Keratinocyte (primary cell): ENCODE data around the gene DPYSL5. TPM values are rescaled to one million over a fixed set of nuclear protein-coding genes. Genes with fewer than 3 reads are reported as not detected.

Experiments
- DNase-seq: peaks from one replicate; pipeline ENCODE4 v3.0.0-alpha.2; 2011; ENCODE audit warnings: low read depth, missing footprints, low spot score
- FAIRE-seq: peaks from 2 replicates; lab custom pipeline; 2011; peaks lifted over from hg19 to GRCh38; lab: Jason Lieb, UNC
- H2AFZ ChIP-seq: 2 replicates; pipeline ENCODE4 v1.6.0; 2012; ENCODE audit warnings: low read length, control low read depth, inconsistent platforms; ENCODE audit not compliant: control insufficient read depth
- H3K27ac ChIP-seq: 2 replicates; pipeline ENCODE4 v1.5.1; 2011; ENCODE audit warnings: low read length; ENCODE audit not compliant: control insufficient read depth, insufficient read depth
- H3K27me3 ChIP-seq: 3 replicates; pipeline ENCODE4 v1.6.0; 2011; ENCODE audit warnings: low read length; ENCODE audit not compliant: control insufficient read depth, insufficient read depth; ENCODE audit errors: extremely low read depth
- H3K36me3 ChIP-seq, 2 experiments: 2 replicates in 1 of 2; 3 replicates in 1 of 2; pipeline ENCODE4 v1.5.1; 2011; ENCODE audit warnings: low read length in 2 of 2, mild to moderate bottlenecking in 1 of 2; ENCODE audit not compliant: control insufficient read depth in 2 of 2, insufficient read depth in 2 of 2; ENCODE audit errors: extremely low read depth in 1 of 2
- H3K4me1 ChIP-seq: 3 replicates; pipeline ENCODE4 v1.5.1; 2011; ENCODE audit warnings: low read length; ENCODE audit not compliant: control insufficient read depth, insufficient read depth; ENCODE audit errors: extremely low read depth
- H3K4me2 ChIP-seq: 3 replicates; pipeline ENCODE4 v1.6.0; 2011; ENCODE audit warnings: low read depth, low read length; ENCODE audit not compliant: control insufficient read depth, insufficient read depth; ENCODE audit errors: extremely low read depth
- H3K4me3 ChIP-seq, 3 experiments: fragments of 200-600 bp in 1 of 3; sonication (generic) in 1 of 3; 2 replicates in 2 of 3; 3 replicates in 1 of 3; pipeline ENCODE4 v1.5.1; 2011 to 2016; ENCODE audit warnings: low read length in 3 of 3, mild to moderate bottlenecking in 3 of 3, control low read depth in 2 of 3, inconsistent platforms in 1 of 3, low read depth in 1 of 3, mixed read lengths in 1 of 3, mixed run types in 1 of 3, moderate library complexity in 1 of 3; ENCODE audit not compliant: control insufficient read depth in 2 of 3, insufficient read depth in 2 of 3; ENCODE audit errors: extremely low read depth in 1 of 3
- H3K79me2 ChIP-seq: 2 replicates; pipeline ENCODE4 v1.6.0; 2012; ENCODE audit warnings: low read length; ENCODE audit not compliant: control insufficient read depth, insufficient read depth
- H3K9ac ChIP-seq: 3 replicates; pipeline ENCODE4 v1.6.0; 2011; ENCODE audit warnings: low read length; ENCODE audit not compliant: control insufficient read depth, insufficient read depth; ENCODE audit errors: extremely low read depth
- H3K9me1 ChIP-seq: 3 replicates; pipeline ENCODE4 v1.6.0; 2011; ENCODE audit warnings: low read length; ENCODE audit not compliant: control insufficient read depth, insufficient read depth; ENCODE audit errors: extremely low read depth
- H3K9me3 ChIP-seq: 2 replicates; pipeline ENCODE4 v1.5.1; 2012; ENCODE audit warnings: low read depth, low read length; ENCODE audit not compliant: control insufficient read depth
- H4K20me1 ChIP-seq: 3 replicates; pipeline ENCODE4 v1.6.0; 2011; ENCODE audit warnings: low read length; ENCODE audit not compliant: control insufficient read depth, insufficient read depth; ENCODE audit errors: extremely low read depth
- EZH2 ChIP-seq: IDR thresholded peaks from one replicate; pipeline ENCODE4 v1.6.1; 2012; ENCODE audit warnings: inconsistent platforms, mild to moderate bottlenecking, low read length, moderate library complexity
- dilution Hi-C: fragments of 300-500 bp; cut with MboI; formaldehyde crosslinking; loops from one replicate; pipeline ENCODE4 v1.7.0; 2020; ENCODE audit warnings: low sequenced_read_pairs; ENCODE audit not compliant: extremely low pct_ligation_motif_present
- polyA plus RNA-seq, 5 experiments: library from polyadenylated mRNA; depleted of rRNA in 3 of 5; stranded (reverse) in 3 of 5; stranded (forward) in 1 of 5; unstranded in 1 of 5; fragments of >200 nt; gene quantifications; 1 replicate in 1 of 5; 2 replicates in 3 of 5; 3 replicates in 1 of 5; pipeline versions ENCODE4 v1.2.1 to v1.2.3, GENCODE V29; 2011 to 2012; ENCODE audit warnings: missing spikeins in 2 of 5, low read depth in 1 of 5, low replicate concordance in 1 of 5
- TF ChIP-seq, protein P1 (sequence below), 3 experiments: IDR thresholded peaks in 1 of 3; conservative IDR thresholded peaks in 1 of 3; optimal IDR thresholded peaks in 1 of 3; 2 replicates in 2 of 3; 3 replicates in 1 of 3; pipeline versions ENCODE3 to v1.5.1; 2011; ENCODE audit warnings: low read length in 3 of 3, mild to moderate bottlenecking in 3 of 3, moderate library complexity in 2 of 3, control low read depth in 1 of 3, inconsistent platforms in 1 of 3; ENCODE audit not compliant: insufficient read depth in 2 of 3; ENCODE audit errors: extremely low read depth in 1 of 3

DPYSL5 gene
- polyA plus RNA-seq, 1 donor (not counting 4 experiments of a cell fraction or from before 2014, with no cell fraction given): not detected

DNA sequence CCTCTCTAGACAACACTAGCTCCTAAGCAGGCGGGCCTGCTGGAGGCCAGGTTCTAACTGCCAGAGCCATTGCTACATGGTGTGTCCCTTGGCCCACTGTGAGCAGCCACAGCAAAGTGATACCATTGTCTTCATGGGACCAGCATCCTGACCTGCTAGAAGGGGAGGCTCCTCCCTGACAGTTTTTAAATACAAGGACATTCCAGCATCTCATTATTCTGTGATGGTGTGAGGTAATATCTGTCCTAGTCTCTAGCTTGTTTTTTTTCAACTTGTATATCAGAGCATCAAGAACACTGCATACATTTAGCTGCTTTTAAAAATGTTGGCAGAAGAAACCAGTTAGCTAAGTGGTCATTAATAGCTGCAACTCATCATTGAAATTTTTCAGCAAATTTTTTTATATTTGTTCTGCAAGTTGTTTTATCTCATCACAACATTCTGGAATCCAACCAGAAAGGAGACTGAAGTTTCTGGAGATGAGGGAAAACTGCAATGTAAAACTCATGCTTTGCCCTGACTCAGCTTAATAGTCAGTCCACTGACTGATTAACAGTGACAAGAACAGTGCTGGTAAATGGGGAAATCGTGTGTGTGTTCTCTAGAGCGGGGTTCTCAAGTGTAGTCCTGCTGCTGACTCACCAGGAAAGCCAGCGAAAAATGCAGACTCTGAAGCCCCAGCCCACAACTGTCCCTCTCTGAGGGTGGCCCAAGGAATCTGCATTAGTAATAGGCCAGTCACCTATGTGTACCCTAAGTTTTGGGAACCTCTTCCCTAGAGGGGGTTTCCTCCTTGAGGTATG is 140.3 kb downstream of the DPYSL5 start:
- Histone ChIP-seq H3K79me2 (no peaks in the 10 kb centered on the region), H3K4me1 (no peaks in the 10 kb centered on the region), H3K36me3 (peaks cover 0 to 2% of the 10 kb centered on the region in 2 experiments), H3K27me3 (no peaks in the 10 kb centered on the region), H4K20me1 (no peaks in the 10 kb centered on the region), H3K9me3 (no peaks in the 10 kb centered on the region), H2AFZ (no peak overlapping the region), H3K4me2 (no peak overlapping the region), H3K4me3 (no peak overlapping the region), H3K9me1 (no peaks in the 10 kb centered on the region), H3K27ac (no peak overlapping the region), H3K9ac (no peak overlapping the region)
- dilution Hi-C loops: no loop called here
- TF ChIP-seq, protein P1, sequence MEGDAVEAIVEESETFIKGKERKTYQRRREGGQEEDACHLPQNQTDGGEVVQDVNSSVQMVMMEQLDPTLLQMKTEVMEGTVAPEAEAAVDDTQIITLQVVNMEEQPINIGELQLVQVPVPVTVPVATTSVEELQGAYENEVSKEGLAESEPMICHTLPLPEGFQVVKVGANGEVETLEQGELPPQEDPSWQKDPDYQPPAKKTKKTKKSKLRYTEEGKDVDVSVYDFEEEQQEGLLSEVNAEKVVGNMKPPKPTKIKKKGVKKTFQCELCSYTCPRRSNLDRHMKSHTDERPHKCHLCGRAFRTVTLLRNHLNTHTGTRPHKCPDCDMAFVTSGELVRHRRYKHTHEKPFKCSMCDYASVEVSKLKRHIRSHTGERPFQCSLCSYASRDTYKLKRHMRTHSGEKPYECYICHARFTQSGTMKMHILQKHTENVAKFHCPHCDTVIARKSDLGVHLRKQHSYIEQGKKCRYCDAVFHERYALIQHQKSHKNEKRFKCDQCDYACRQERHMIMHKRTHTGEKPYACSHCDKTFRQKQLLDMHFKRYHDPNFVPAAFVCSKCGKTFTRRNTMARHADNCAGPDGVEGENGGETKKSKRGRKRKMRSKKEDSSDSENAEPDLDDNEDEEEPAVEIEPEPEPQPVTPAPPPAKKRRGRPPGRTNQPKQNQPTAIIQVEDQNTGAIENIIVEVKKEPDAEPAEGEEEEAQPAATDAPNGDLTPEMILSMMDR (optimal IDR thresholded peaks at IDR 0.05 in 1 of 3, IDR thresholded peaks at IDR 0.05 in 1 of 3, conservative IDR thresholded peaks at IDR 0.05 in 1 of 3; ENCODE audit: extremely low read depth in 1 of 3, insufficient read depth in 2 of 3, low read length in 3 of 3): no peak
- TF ChIP-seq EZH2: no peak
- DNase-seq (no peak), FAIRE-seq (no peak)

DNA sequence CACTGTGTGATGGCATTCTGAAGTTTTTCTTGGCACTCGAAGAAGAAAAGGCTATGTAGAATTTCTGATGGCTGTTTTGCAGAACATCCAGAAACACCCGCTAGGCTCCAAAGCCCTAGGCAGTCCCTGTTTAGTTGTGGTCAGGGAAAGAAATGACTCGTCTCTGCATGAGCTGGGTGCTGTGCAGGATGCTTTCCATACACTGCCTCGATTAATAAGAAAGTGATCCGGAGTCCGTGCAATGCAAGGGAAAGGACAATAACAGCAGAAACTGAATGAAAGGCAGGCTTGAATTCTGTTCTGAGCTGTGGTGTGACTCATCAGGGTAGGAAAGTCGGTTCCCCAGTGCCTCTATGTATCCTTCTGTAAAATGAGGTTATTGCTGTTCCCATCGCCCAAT is 141.2 kb downstream of the DPYSL5 start:
- no peaks in the 10 kb centered on the region for H3K27me3 ChIP-seq
- no peaks in the 10 kb centered on the region for H3K4me1 ChIP-seq
- no peak overlapping the region for H3K4me3 ChIP-seq
- no peak for FAIRE-seq
- H3K79me2 ChIP-seq: no peaks in the 10 kb centered on the region
- H3K9me3 ChIP-seq: no peaks in the 10 kb centered on the region
- no peak for DNase-seq
- H3K4me2 ChIP-seq: no peak overlapping the region
- H3K27ac ChIP-seq: no peak overlapping the region
- dilution Hi-C loops: no loop called here
- TF ChIP-seq, protein P1 (optimal IDR thresholded peaks at IDR 0.05 in 1 of 3, IDR thresholded peaks at IDR 0.05 in 1 of 3, conservative IDR thresholded peaks at IDR 0.05 in 1 of 3; ENCODE audit: extremely low read depth in 1 of 3, insufficient read depth in 2 of 3, low read length in 3 of 3): no peak
- no peak for TF ChIP-seq EZH2
- no peaks in the 10 kb centered on the region for H3K9me1 ChIP-seq
- no peaks in the 10 kb centered on the region for H4K20me1 ChIP-seq
- H2AFZ ChIP-seq: no peak overlapping the region
- H3K36me3 ChIP-seq: peaks cover 0 to 2% of the 10 kb centered on the region in 2 experiments
- no peak overlapping the region for H3K9ac ChIP-seq
